GM15510 (cell line): ENCODE measurements around the gene SH3GLB1.

Experiments
- POLR2A ChIP-seq: IDR thresholded peaks from 3 replicates; pipeline ENCODE4 v1.6.1; 2011; ENCODE audit warnings: borderline replicate concordance; ENCODE audit not compliant: insufficient read length; ENCODE audit errors: extremely low read depth

The SH3GLB1 gene

GRCh38 chr1:86779308-86780191 lies 75.2 kb downstream of the SH3GLB1 start:
- no peak for TF ChIP-seq POLR2A

- no peak for TF ChIP-seq POLR2A
Observed at GRCh38 chr1:86782482-86782881, 78.1 kb downstream of the SH3GLB1 start.

GRCh38 chr1:86787621-86788020 lies 83.2 kb downstream of the SH3GLB1 start:
- TF ChIP-seq POLR2A, result no peak

DNA sequence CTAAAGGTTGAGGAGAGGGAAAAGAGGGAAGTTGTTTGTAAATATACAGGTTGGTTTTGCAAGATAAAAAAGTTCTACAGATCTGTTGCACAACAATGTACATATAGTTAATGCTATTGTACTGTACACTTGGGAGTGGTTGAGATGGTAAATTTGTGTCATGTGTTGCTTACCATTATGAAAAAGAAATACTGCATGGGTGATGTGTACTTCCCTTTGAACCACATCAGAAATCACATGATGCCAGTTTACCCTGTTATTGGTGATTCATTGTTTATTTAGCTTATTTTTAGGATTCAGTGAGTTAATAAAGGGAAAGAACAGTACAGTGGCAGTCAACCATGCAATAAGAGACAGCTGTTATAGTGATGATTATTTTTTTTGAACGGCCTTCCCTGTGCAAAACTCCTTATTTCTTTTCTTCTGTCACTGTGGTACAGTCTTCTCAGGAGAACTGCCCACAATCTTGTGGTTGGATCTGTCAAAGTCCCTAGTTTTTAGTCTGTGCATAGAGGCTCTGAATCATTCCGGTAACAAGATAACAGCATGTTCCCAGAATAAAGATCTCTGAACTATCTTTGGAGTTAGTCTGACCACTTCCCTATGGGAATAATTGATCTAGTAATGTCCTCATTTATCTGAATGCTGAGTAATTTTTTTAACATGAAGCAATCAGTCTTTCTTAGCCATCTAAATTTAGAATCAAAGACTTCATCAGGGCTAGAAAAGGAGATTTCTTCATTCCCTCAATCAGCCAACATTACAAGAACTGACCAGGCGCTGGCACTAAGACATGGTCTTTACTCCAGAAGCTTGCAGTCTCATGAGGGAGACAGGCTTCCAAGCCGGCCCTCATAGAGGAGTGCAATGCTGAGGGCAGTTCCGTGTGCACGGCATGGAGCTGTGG lies 84.2 kb downstream of the SH3GLB1 start:
- no peak for TF ChIP-seq POLR2A

- TF ChIP-seq POLR2A, result no peak
Observed at GRCh38 chr1:86795316-86795715, 90.9 kb downstream of the SH3GLB1 start.
